ENCODE results near the gene MYBPC1. TPM values are rescaled to one million over a fixed set of nuclear protein-coding genes. Genes with fewer than 3 reads are reported as not detected.

The MYBPC1 gene
- total RNA-seq, 1 donor = not detected

DNA sequence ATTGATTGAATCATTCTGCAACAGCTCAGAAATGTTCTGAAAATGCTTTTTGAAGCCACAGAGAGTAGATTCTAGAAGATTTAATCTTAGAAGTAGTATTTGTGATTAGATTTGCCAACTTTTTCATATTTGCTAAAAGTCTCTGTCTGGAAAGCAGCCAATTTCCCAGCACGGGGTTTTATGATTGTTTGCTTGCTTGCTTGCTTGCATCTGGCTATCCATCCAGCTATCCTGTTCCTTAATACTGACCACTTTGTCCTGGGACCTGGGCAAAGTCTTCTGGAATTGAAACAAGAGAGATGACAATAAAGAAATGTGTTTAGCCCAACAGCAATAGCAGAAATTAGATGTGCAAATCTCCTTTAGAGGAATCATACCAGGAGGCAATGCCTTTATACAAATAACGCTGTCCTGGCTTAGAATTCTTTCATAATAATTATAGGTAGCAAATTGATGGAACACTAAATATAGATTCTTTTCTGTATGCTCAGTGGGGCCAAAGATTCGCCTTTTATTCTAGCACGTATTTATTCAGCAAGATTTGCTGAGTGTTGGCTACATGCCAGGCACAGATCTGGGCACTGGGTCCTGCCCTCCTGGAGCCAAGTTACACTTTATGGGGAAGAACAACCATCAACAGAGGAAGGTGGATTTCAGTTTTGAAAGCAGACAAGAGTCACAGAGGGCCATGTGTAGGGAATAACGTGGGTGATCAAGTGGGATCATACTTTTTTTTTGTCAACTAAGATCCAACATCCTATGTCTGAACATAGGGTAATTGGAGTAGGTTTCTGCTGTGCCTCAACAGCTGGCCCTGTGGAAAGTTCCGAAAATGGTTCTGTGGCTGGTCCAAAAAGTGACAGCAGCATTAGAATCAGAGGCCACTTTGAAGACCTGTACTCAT is 25.3 kb downstream of the MYBPC1 start:
- DNase-seq (ENCODE audit: insufficient read length, low spot score, missing footprints) = no peak
- Histone ChIP-seq H3K9me3 (ENCODE audit: low read depth, low read length) (no peaks in the 10 kb centered on the region), H3K4me2 (ENCODE audit: insufficient read depth, low read length) (no peak overlapping the region), H3K79me2 (ENCODE audit: insufficient read depth, low read length) (no peaks in the 10 kb centered on the region), H3K36me3 (ENCODE audit: insufficient read depth, low read length) (no peaks in the 10 kb centered on the region), H3K4me3 (ENCODE audit: insufficient read depth, low read length) (no peak overlapping the region), H4K20me1 (ENCODE audit: insufficient read depth, low read length) (no peaks in the 10 kb centered on the region), H3K27me3 (ENCODE audit: insufficient read depth, low read length) (no peaks in the 10 kb centered on the region), H3K27ac (ENCODE audit: low read depth, low read length) (no peak overlapping the region), H3K4me1 (ENCODE audit: insufficient read depth, low read length) (no peaks in the 10 kb centered on the region), H2AFZ (ENCODE audit: low read length) (no peak overlapping the region)
- TF ChIP-seq, protein P1, sequence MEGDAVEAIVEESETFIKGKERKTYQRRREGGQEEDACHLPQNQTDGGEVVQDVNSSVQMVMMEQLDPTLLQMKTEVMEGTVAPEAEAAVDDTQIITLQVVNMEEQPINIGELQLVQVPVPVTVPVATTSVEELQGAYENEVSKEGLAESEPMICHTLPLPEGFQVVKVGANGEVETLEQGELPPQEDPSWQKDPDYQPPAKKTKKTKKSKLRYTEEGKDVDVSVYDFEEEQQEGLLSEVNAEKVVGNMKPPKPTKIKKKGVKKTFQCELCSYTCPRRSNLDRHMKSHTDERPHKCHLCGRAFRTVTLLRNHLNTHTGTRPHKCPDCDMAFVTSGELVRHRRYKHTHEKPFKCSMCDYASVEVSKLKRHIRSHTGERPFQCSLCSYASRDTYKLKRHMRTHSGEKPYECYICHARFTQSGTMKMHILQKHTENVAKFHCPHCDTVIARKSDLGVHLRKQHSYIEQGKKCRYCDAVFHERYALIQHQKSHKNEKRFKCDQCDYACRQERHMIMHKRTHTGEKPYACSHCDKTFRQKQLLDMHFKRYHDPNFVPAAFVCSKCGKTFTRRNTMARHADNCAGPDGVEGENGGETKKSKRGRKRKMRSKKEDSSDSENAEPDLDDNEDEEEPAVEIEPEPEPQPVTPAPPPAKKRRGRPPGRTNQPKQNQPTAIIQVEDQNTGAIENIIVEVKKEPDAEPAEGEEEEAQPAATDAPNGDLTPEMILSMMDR (IDR thresholded peaks at IDR 0.05; ENCODE audit: extremely low read depth, low read depth, low read length) = no peak

DNA sequence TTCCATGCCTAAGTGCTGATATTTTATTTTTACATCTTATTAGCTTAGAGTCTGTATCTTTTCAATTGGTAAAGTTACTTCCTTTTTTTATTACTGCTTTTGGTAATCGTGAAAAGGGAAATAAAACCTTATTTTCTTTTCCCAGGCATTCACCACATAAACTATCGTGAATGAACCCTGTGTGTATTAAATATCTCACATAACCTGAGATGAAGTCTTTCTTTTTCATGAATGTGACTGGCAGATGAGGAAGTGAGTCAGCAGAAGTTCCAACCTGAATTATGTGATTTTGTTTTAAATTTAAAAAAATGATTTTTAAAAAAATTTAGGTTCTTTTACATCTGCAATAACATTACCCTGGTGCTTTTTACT is 26.0 kb downstream of the MYBPC1 start:
- DNase-seq (ENCODE audit: insufficient read length, low spot score, missing footprints) = no peak
- H3K79me2 ChIP-seq (ENCODE audit: insufficient read depth, low read length) = no peaks in the 10 kb centered on the region
- H2AFZ ChIP-seq (ENCODE audit: low read length) = no peak overlapping the region
- no peaks in the 10 kb centered on the region for H3K4me1 ChIP-seq (ENCODE audit: insufficient read depth, low read length)
- H3K27me3 ChIP-seq (ENCODE audit: insufficient read depth, low read length) = no peaks in the 10 kb centered on the region
- no peaks in the 10 kb centered on the region for H4K20me1 ChIP-seq (ENCODE audit: insufficient read depth, low read length)
- TF ChIP-seq, protein P1 (IDR thresholded peaks at IDR 0.05; ENCODE audit: extremely low read depth, low read depth, low read length) = no peak
- H3K27ac ChIP-seq (ENCODE audit: low read depth, low read length) = no peak overlapping the region
- H3K36me3 ChIP-seq (ENCODE audit: insufficient read depth, low read length) = no peaks in the 10 kb centered on the region
- H3K4me2 ChIP-seq (ENCODE audit: insufficient read depth, low read length) = no peak overlapping the region
- H3K9me3 ChIP-seq (ENCODE audit: low read depth, low read length) = no peaks in the 10 kb centered on the region
- no peak overlapping the region for H3K4me3 ChIP-seq (ENCODE audit: insufficient read depth, low read length)

DNA sequence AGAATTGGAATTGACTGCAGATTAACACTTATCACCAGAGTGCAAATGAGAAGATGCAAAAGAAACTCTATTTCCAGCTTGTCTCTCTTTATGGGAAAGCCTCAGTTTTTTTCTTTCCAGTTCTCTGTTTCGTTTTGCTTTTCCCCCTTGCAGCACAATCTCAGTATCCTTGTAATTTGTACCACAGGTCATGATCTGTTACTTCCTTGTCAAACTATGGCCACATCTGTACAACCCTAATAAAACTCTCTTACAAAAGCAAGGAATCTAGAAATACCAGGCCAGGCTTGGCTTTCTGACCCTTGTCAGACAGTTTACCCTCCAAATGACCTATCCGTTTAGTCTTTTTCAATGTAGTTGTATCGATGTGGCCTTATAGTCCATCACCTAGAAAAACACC is 33.9 kb downstream of the MYBPC1 start:
- no peaks in the 10 kb centered on the region for H3K79me2 ChIP-seq (ENCODE audit: insufficient read depth, low read length)
- no peaks in the 10 kb centered on the region for H4K20me1 ChIP-seq (ENCODE audit: insufficient read depth, low read length)
- H3K27me3 ChIP-seq (ENCODE audit: insufficient read depth, low read length) = no peaks in the 10 kb centered on the region
- no peak overlapping the region for H3K4me2 ChIP-seq (ENCODE audit: insufficient read depth, low read length)
- no peaks in the 10 kb centered on the region for H3K9me3 ChIP-seq (ENCODE audit: low read depth, low read length)
- no peak for DNase-seq (ENCODE audit: insufficient read length, low spot score, missing footprints)
- H3K27ac ChIP-seq (ENCODE audit: low read depth, low read length) = no peak overlapping the region
- TF ChIP-seq, protein P1 (IDR thresholded peaks at IDR 0.05; ENCODE audit: extremely low read depth, low read depth, low read length) = no peak
- no peaks in the 10 kb centered on the region for H3K4me1 ChIP-seq (ENCODE audit: insufficient read depth, low read length)
- no peak overlapping the region for H3K4me3 ChIP-seq (ENCODE audit: insufficient read depth, low read length)
- no peaks in the 10 kb centered on the region for H3K36me3 ChIP-seq (ENCODE audit: insufficient read depth, low read length)
- no peak overlapping the region for H2AFZ ChIP-seq (ENCODE audit: low read length)

DNA sequence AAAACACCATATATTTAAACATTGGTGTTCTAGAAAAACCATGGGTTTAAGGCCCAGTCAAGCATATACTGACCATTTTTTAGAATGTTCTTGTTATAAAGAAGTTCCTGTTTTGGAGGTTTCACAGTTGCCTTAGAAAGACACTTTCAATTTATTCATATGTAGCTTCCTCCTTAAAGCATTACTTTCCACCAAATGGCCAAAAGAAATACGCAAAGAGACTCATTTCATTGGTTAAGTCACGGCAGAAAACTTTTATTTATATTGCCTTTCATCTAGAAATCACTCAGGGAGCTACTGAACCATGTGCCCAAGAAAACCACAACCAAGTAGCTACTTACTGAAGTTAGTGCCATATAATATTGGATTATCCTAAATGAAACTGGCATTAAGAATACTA is 40.0 kb downstream of the MYBPC1 start:
- no peak overlapping the region for H3K4me2 ChIP-seq (ENCODE audit: insufficient read depth, low read length)
- no peak for DNase-seq (ENCODE audit: insufficient read length, low spot score, missing footprints)
- no peaks in the 10 kb centered on the region for H4K20me1 ChIP-seq (ENCODE audit: insufficient read depth, low read length)
- H3K79me2 ChIP-seq (ENCODE audit: insufficient read depth, low read length) = no peaks in the 10 kb centered on the region
- no peaks in the 10 kb centered on the region for H3K4me1 ChIP-seq (ENCODE audit: insufficient read depth, low read length)
- no peaks in the 10 kb centered on the region for H3K36me3 ChIP-seq (ENCODE audit: insufficient read depth, low read length)
- H3K27ac ChIP-seq (ENCODE audit: low read depth, low read length) = no peak overlapping the region
- TF ChIP-seq, protein P1 (IDR thresholded peaks at IDR 0.05; ENCODE audit: extremely low read depth, low read depth, low read length) = no peak
- H3K27me3 ChIP-seq (ENCODE audit: insufficient read depth, low read length) = no peaks in the 10 kb centered on the region
- H2AFZ ChIP-seq (ENCODE audit: low read length) = no peak overlapping the region
- H3K9me3 ChIP-seq (ENCODE audit: low read depth, low read length) = no peaks in the 10 kb centered on the region
- no peak overlapping the region for H3K4me3 ChIP-seq (ENCODE audit: insufficient read depth, low read length)
